HepG2 (cell line): Measurements from ENCODE around the gene NDRG3. TPM values are rescaled to one million over a fixed set of nuclear protein-coding genes. Genes with fewer than 3 reads are reported as not detected.

Experiments used
- ATAC-seq: fragments of 200-7000 bp; cut with Tn5 transposase; 3 replicates; pipeline ENCODE4 v1.9.1; 2020; ENCODE audit warnings: mild to moderate bottlenecking, moderate library complexity
- BruUV-seq: library from RNA; stranded (reverse); fragments of 400-500 nt; replicated peaks from 2 replicates; lab custom pipeline; 2021; lab: Mats Ljungman, UMichigan
- CTCF ChIA-PET: fragments of 300-600 bp; formaldehyde crosslinking; extraction: SDS; loops from one replicate; lab custom pipeline; 2021; ENCODE audit warnings: low total read pairs, inconsistent platforms, low intra/inter-chr PET ratio; lab: Yijun Ruan, JAX
- POLR2A ChIA-PET: fragments of 350-600 bp; sonication (Branson Sonifier 250); formaldehyde crosslinking; loops from one replicate; lab custom pipeline; 2020; ENCODE audit warnings: antibody characterized with exemption, inconsistent platforms; lab: Yijun Ruan, JAX
- DNase-seq: peaks from one replicate; pipeline ENCODE4 v3.0.0-alpha.2; 2015; ENCODE audit warnings: low spot score
- FAIRE-seq: peaks from 3 replicates; lab custom pipeline; 2011; peaks lifted over from hg19 to GRCh38; lab: Jason Lieb, UNC
- H2AFZ ChIP-seq: one replicate; pipeline ENCODE4 v1.6.1; 2011; ENCODE audit warnings: low read length, inconsistent platforms
- H3K27ac ChIP-seq: fragments of 300-600 bp; 3 replicates; pipeline ENCODE4 v1.8.0; 2011; ENCODE audit warnings: mixed run types, mild to moderate bottlenecking, mixed read lengths, low read length, inconsistent platforms; ENCODE audit not compliant: insufficient read depth; ENCODE audit errors: extremely low read length
- H3K27me3 ChIP-seq, 2 experiments: fragments of 200-600 bp in 1 of 2; 2 replicates in 1 of 2; 3 replicates in 1 of 2; pipeline versions ENCODE4 v1.6.0 to v1.8.0; 2011; ENCODE audit warnings: low read length in 2 of 2, mild to moderate bottlenecking in 2 of 2, moderate library complexity in 2 of 2, inconsistent platforms in 1 of 2; ENCODE audit not compliant: insufficient read depth in 2 of 2, control insufficient read depth in 1 of 2
- H3K36me3 ChIP-seq, 2 experiments: fragments of 200-600 bp in 1 of 2; replicated peaks in 1 of 2; 2 replicates in 1 of 2; 3 replicates in 1 of 2; pipeline versions ENCODE4 v1.5.1 to v1.8.0; 2011; ENCODE audit warnings: low read length in 2 of 2, inconsistent platforms in 1 of 2; ENCODE audit not compliant: insufficient read depth in 2 of 2, control insufficient read depth in 1 of 2
- H3K4me1 ChIP-seq: 2 replicates; pipeline ENCODE4 v1.5.1; 2012; ENCODE audit warnings: low read length, inconsistent platforms; ENCODE audit not compliant: insufficient read depth
- H3K4me2 ChIP-seq: 2 replicates; pipeline ENCODE4 v1.6.0; 2011; ENCODE audit warnings: low read depth, low read length, inconsistent platforms
- H3K4me3 ChIP-seq, 3 experiments: fragments of 200-600 bp in 1 of 3; sonication (generic), shearing (Covaris generic) in 1 of 3; replicated peaks in 1 of 3; 2 replicates each; pipeline ENCODE4 v1.5.1; 2011 to 2016; ENCODE audit warnings: low read length in 3 of 3, inconsistent platforms in 2 of 3, low read depth in 2 of 3, mild to moderate bottlenecking in 2 of 3, control low read depth in 1 of 3, mixed read lengths in 1 of 3; ENCODE audit not compliant: insufficient read depth in 1 of 3
- H3K79me2 ChIP-seq: one replicate; pipeline ENCODE4 v1.6.1; 2011; ENCODE audit warnings: low read length, inconsistent platforms; ENCODE audit not compliant: insufficient read depth
- H3K9ac ChIP-seq: 2 replicates; pipeline ENCODE4 v1.6.0; 2011; ENCODE audit warnings: mild to moderate bottlenecking, low read depth, low read length, inconsistent platforms; ENCODE audit not compliant: insufficient read depth
- H3K9me3 ChIP-seq: 2 replicates; pipeline ENCODE4 v1.5.1; 2012; ENCODE audit warnings: mild to moderate bottlenecking, low read length
- H4K20me1 ChIP-seq: 2 replicates; pipeline ENCODE4 v1.6.0; 2011; ENCODE audit warnings: inconsistent platforms, mild to moderate bottlenecking, low read length, moderate library complexity; ENCODE audit not compliant: insufficient read depth
- CTCF ChIP-seq: sonication (generic); formaldehyde crosslinking; IDR thresholded peaks from 2 replicates; pipeline ENCODE4 v1.5.0; 2020; ENCODE audit warnings: mild to moderate bottlenecking, missing genetic modification reagents, moderate library complexity
- PBX2 ChIP-seq: IDR thresholded peaks from 2 replicates; pipeline ENCODE4 v1.6.1; 2016; ENCODE audit warnings: control low read depth
- RAD21 ChIP-seq: fragments of 450-650 bp; formaldehyde crosslinking; IDR thresholded peaks from 2 replicates; pipeline ENCODE4 v1.5.0; 2020; ENCODE audit warnings: mild to moderate bottlenecking
- SMC3 ChIP-seq: IDR thresholded peaks from 2 replicates; pipeline ENCODE4 v1.6.1; 2011; ENCODE audit warnings: low read length, improper control_type of control experiment
- STAG1 ChIP-seq: sonication (generic); formaldehyde crosslinking; IDR thresholded peaks from 2 replicates; pipeline ENCODE4 v1.4.0; 2020; ENCODE audit warnings: missing genetic modification reagents
- ZNF431 ChIP-seq: sonication (generic); formaldehyde crosslinking; IDR thresholded peaks from 2 replicates; pipeline ENCODE4 v1.9.0; 2022; ENCODE audit warnings: missing genetic modification reagents, low read depth, mild to moderate bottlenecking, borderline replicate concordance
- WGBS: methylation state at CpG from one replicate; pipeline ENCODE4 v1.1.6; 2017; ENCODE audit warnings: low lambda C conversion rate; 5-methylcytosine and 5-hydroxymethylcytosine counted together
- in situ Hi-C: cut with HindIII; loops from 2 replicates; pipeline ENCODE4 v1.10.0; 2017; ENCODE audit warnings: low pct_unique_long_range_greater_than_20kb; ENCODE audit not compliant: extremely low pct_ligation_motif_present
- intact Hi-C: fragments of 100-400 bp; cut with micrococcal nuclease; formaldehyde crosslinking; loops from one replicate; pipeline ENCODE4 v1.10.0; 2022; ENCODE audit not compliant: unreplicated experiment
- polyA plus RNA-seq, 8 experiments: library from polyadenylated mRNA; depleted of rRNA in 3 of 8; stranded (reverse) in 7 of 8; unstranded in 1 of 8; fragments of >200 nt; fragmentation: Illumina TruSeq in 4 of 8; extraction: Trizol in 4 of 8; gene quantifications; 2 replicates each; pipeline versions ENCODE4 v1.2.1 to v1.2.3, GENCODE V29; 2011 to 2016; ENCODE audit warnings: low read depth in 4 of 8, missing spikeins in 1 of 8, mixed read lengths in 1 of 8; ENCODE audit not compliant: insufficient read depth in 1 of 8
- total RNA-seq, 5 experiments: library from RNA; depleted of rRNA; stranded (reverse); fragments of >200 nt; fragmentation: Illumina TruSeq; extraction: Trizol; gene quantifications; 2 replicates each; pipeline ENCODE4 v1.2.3, GENCODE V29; 2016; ENCODE audit warnings: low read depth in 1 of 5

NDRG3 gene
- total and polyA plus RNA-seq, 2 of the 13 experiments (the other 11 are each of a cell fraction or from before 2014, with no cell fraction given) = 36.0 to 40.5 TPM

DNA sequence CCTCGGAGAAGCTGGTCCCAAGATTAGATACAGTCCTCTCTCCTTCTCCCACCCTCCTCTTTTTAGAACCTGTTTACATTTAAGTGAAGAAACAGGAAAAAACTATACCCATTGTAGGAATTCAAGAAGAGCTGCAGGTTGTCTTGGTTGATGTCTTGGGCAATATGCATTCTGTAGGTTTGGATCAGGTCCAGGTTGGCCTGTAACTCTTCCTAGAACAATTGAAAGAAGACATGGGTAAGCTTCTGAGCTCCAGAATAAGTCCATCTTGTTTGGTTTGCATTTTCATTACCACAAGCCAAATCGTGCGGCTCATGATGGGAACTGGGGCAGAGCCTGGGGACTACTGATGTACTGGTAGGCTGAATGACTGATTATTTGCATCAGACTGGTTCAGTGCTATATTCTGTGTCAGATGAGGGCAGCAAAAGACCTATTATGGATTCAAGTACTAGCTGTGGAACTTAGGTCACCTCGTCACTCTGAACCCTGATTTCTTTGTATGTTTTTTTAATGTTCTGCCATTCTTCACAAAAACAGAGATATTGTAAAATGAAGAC lies 79.6 kb downstream of the NDRG3 start:
- intact Hi-C loops = loop anchor here (1.0 kb wide), 1 partner anchor 88 kb away; no protein-coding TSS in a partner anchor
- ChIA-PET CTCF (interaction anchor here (0.7 to 2.6 kb wide), 2 partner anchors 88 to 142 kb away, joined by 3 to 9 read pairs; no protein-coding TSS in a partner anchor), POLR2A (interaction anchor here (0.8 kb wide), 1 partner anchor 60 kb away, joined by 3 read pairs; the partner anchor contains the start of gene RAB5IF)
- FAIRE-seq = no peak
- Histone ChIP-seq H3K4me2 (no peak overlapping the region), H3K9ac (no peak overlapping the region), H3K27me3 (no peaks in the 10 kb centered on the region), H3K9me3 (no peaks in the 10 kb centered on the region), H4K20me1 (no peaks in the 10 kb centered on the region), H3K4me3 (no peak overlapping the region), H3K27ac (no peak overlapping the region), H3K36me3 (peaks cover 5 to 37% of the 10 kb centered on the region in 2 experiments; a peak in 3 of 5 replicates), H2AFZ (no peak overlapping the region), H3K79me2 (no peaks in the 10 kb centered on the region), H3K4me1 (peaks cover 10% of the 10 kb centered on the region)
- BruUV-seq = no TSS peak
- peak; percentile 62 for TF ChIP-seq CTCF (CRISPR knock-in tag)
- TF ChIP-seq STAG1 (CRISPR knock-in tag) = peak; percentile 78
- peak; percentile 42; the same call in 1 of the 2 replicates for TF ChIP-seq RAD21
- TF ChIP-seq PBX2 (CRISPR knock-in tag) = no peak
- peak; percentile 31; the same call in 1 of the 2 replicates for TF ChIP-seq SMC3
- TF ChIP-seq ZNF431 (CRISPR knock-in tag) = no peak
- peak; percentile 43 for DNase-seq
- WGBS = 90% methylated on average over 4 of the region's 4 CpGs
- in situ Hi-C loops = no loop called here
- peak; percentile 78 for ATAC-seq
